ENCODE results near the gene INKA1.
"Not testable (repeated sequence)": the region's sequence is repeated elsewhere in the genome, so short reads cannot be mapped to it uniquely, and the experiment has no call there.

INKA1 gene

DNA sequence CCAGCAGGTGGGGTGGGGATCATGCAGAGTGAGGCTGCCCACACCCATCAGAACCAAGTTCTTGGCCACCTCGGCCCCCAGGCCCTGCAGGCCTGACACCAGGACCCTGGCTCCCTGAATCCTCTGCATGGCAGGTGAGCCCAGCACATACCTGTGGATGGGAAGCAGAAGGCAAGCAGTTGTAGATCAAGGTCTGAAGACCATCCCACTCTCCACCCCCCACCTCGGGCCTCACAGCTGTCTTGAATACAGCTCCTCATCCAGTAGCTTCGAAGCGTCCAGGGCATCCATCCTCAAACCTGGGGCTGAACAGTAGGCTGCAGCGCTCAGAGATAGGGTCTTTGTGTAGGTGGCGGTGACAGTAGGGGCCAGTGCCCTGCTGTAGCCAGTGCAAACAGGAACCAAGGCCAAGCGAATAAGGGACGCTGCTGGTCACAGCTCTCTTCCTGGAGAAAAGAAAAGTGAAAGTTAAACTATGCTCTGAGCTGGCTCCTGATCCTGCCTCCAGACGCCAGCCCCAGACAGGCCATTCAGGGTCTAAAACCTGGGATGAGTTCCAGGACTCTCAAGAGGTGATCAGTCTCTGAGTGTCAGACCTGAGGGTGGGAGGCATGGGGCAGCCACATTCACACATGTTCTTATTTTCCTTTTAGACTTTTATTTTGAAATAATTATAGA, 10.6 kb downstream of the INKA1 start, which contains the start of gene UBA7:
Gene UBA7, minus strand, starts transcription at position 457 of the 678 bp plus-strand sequence. Its CDS starts 166 bp downstream, at position 291.
- peak; percentile 40 for DNase-seq

DNA sequence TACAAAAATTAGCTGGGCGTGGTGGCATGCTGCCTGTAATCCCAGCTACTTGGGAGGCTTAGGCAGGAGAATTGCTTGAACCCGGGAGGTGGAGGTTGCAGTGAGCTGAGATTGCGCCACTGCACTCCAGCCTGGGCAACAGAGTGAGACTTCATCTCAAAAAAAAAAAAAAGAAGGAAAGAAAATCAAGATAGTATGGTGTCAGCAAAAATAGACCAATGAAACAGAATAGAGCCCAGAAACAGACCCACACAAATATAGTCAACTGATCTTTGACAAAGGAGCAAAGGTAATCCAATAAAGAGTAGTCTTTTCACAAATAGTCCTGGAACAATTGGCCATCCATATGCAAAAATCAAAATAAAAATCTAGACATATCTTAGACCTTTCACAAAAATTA, 20.1 kb downstream of the INKA1 start:
- DNase-seq = not testable (repeated sequence)

DNA sequence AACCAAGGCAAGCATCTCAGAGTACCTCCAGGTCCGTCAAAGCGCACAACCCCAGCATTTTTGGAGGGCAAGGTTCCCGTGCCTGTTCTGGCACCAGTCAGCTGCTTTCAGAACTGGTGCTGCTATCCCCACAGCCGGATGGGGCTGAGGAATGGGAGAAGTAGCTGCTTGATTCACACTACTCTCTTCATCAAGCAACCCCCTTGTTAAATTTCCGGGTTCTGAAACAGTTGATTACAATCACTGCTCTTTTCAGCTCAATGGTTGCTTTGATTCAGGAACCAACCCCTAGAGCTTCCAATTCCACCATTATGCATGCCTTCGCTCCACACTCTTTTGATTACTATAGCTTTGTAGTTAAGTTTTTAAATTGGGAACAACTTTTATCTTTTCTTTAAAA, 23.0 kb downstream of the INKA1 start:
- DNase-seq = no peak

DNA sequence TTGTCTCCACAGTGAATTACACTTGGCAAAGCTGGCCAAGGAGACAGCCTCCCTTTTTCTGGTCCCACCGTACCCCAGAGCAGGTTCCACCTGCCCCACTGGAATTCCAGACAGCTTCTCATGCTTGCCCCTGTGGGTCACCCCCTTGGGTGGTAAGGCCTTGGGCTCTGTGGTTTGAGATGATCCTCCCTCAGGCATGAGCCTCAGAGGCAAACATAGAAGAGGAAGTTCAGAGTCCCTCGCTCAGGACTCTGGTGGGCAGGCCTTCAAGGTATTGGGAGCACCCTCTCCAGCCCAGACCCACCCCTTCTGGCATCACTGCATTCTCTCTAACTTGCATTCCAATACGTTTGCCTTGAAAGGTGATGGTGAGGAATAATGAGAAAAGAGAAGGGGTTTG, 28.3 kb downstream of the INKA1 start:
- DNase-seq = no peak

DNA sequence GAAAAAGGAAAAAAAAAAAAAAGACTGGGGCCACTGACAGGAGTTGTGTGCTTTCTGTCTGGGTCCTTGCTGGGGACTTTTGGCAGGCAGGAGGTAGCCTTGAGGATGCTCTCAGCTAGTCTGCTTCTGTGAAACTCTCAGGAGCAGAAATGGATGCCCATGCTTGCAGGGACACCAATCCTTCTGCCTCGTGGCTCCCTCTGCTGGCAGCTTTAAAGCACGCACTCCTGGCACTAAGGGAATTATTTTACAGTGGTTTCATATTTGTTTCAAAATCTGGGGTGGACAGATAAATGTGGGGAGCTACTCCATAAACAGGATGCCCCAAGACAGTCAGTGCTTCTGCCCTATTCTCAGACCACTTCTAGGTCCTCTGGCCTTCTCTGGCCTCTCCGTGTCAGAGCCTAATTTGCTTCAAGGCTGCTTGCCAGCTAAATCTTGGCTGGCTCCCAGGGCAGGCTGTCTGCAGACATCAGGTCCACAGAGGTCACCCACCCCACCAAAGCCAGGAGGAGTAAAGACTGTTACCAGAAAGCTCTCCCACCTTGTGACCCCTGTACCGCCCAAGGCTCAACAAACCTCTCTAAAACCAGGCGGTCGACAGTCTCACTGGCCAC, 36.2 kb downstream of the INKA1 start:
- peak; percentile 82 for DNase-seq

DNA sequence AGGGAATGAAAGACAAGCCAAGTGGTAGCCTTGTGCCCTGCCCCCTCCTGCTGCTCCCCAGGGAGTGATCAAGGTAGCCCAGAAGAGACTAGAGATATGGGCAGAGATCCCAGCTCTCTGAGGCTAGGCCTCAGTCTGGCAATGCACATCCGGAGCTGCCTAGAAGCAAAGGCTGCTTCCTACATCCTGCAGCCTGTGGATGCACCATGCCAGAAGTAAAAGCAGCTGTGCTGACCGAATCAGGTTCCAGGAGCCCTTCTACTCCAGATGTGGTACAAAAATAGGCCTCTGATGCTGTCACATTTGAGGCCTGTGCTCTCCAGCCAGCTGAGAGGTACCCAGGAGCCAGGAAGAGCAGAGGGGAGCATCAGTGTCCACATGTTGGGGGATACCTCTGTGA, 37.3 kb downstream of the INKA1 start:
- no peak for DNase-seq

DNA sequence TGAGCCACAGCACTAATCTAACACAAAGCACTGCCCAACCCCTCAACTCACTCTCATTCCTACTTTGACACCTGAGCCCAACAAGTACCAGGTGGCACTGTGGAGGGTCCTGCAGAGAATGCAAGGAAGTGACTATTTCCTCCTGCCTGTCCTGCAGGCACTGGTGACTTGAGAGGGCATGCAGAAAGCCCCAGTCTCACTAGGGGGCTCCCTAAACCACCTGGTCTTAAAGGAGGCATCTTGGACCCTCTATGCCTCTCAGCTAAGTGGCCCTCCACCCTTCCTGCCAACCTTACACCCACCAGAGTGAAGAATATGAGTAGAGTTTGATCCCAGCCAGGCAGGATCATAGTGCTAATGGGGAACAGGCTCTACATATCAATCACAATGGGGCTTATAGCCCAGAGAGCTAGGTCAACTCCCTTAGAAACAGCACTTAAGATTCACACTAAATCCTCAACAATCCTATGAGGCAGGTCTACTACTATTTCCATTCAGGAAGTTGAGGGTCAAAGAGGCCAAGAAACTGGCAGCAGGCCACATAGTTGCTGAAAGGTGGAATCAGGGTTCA, 38.1 kb downstream of the INKA1 start:
- peak; percentile 19 for DNase-seq

DNA sequence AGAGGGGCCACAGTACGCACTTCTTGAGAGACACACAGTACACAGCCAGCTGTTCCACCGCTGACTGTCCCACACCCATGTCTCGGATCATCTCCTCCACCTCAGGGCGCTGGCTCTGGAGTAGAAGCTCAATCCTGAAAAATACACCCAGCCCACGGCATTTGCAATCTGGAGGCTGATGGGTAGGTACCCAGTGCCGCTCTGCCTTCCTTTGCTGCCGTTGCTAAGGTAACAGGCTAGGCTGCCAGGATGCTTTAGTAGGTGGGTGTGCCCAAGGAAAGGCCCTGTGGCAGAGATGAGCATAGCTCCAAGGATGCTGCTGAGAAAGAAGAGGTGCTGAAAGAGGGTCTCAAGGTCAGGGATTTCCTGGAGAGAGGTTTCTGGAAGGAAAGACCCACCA, 38.7 kb downstream of the INKA1 start:
- no peak for DNase-seq

DNA sequence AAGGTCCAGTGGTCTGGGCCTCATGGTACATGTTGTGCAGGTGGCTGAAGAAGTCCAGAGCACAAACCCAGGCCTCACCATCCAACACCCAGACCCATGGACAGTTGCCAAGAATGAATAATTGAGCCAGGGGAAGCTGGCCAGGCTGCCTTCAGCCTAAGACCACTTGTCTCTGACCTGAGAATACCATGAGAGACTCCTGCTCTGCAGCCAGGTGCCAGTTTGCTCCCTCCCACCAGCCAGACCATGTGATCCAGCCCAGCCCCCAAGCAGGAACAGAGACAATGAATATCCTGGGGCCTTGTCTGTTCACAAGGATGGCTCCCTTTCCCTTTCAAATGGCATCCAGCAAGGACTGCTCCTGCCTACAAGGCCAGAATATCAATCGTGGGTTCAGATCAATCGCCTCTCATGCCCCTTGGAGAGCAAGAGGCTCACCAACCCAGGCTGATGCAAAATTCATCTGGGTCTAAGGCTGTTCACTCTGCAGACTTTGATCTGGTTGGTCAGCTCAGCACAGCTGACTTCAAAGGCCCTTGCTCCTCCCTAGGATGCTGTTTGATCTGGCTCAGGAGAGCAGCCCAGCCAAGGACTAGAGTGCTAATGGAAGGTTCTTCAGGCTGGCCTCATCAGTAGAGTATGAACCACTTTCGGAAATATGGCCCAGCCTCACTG, 39.9 kb downstream of the INKA1 start:
- DNase-seq = no peak

DNA sequence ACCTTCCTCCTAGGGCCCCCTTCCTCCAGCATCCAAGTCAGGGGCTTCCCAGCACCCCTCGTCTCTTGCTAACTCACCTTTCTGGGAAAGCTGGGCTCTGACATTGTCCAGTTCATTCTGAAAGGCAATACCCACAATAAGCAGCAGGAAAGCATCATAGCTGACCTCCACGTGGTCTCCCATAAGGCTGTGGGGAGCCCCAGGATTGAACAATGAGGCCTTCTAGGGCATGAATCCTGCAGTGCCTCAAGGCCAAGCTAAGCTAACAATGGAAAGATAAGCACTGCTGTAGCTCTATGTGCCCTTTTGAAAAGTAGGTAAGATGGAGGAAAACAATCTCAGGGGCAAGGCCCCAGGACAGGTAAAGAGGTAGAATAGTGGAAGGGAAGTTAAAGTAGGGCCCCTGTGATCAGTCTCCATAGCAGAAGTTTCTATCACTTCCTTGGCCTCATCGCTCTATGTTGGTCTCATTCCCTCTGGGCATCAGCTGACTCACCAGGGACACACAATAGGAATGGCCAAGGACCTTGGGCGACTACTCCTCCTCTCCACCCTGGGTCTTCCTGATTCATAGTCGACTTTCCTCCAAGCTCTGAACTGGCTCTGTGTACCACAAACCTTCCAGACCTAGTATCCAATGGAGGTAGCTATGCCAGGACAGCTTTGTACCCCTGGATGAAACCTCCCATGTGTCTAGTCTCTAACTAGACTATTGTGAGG, 41.6 kb downstream of the INKA1 start:
- DNase-seq = no peak

DNA sequence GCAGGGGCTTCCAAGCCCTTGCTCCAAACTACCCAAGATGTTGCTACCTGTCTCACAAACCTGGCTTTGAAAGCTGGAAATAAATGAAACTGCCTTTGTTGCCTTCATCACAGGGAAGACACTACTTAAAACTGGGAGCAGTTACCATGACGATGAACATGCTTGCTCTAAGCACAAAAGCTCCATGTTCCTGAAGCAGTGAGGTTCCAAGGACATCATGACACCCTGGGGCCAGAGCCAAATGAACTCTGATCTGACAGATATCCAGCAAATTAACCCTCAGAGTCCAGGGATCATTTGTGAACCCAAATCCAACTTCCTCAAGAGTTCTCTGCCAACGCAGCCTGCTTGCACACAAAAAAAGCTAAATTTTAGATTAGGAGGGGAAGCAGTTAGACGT, 42.6 kb downstream of the INKA1 start:
- no peak for DNase-seq

Measured in activated CD4-positive, alpha-beta T cell treated with anti-CD3 and anti-CD28 coated beads, Interleukin-10, Interleukin-2, amounts not matched to agents 100 ng/mL and 50 ng/mL, durations not matched to agents 16 hours and 8 hours (primary cell).